Esophagus squamous epithelium (tissue), 4 donors: Measurements from ENCODE around the gene SELENOK.

Experiments used
- CTCF ChIP-seq, 6 experiments: fragments of 450-650 bp in 4 of 6; fragments of 200-600 bp in 2 of 6; sonication (generic) in 2 of 6; IDR thresholded peaks; one replicate each; pipeline ENCODE4 v1.5.1; 2016 to 2019; ENCODE audit warnings: antibody characterized with exemption in 6 of 6, mild to moderate bottlenecking in 4 of 6, moderate library complexity in 4 of 6
- POLR2A ChIP-seq, 4 donors: fragments of 450-650 bp; IDR thresholded peaks; one replicate each; pipeline ENCODE4 v1.6.1; 2017; ENCODE audit warnings: antibody characterized with exemption in 4 of 4, mild to moderate bottlenecking in 4 of 4, moderate library complexity in 3 of 4

- TF ChIP-seq POLR2A (IDR thresholded peaks at IDR 0.05) (no peak), CTCF (IDR thresholded peaks at IDR 0.05) (no peak)
Measured at GRCh38 chr3:53865732-53866499, 25.7 kb downstream of the SELENOK start.
